Heart right ventricle (tissue), 16 donors: Measurements from ENCODE around the gene CNR2. TPM values are rescaled to one million over a fixed set of nuclear protein-coding genes. Genes with fewer than 3 reads are reported as not detected.

ENCODE experiments used
- ATAC-seq, 8 donors: fragments of 200-7000 bp; cut with Tn5 transposase; one replicate each; pipeline ENCODE4 v1.9.1; 2020; ENCODE audit warnings: mild to moderate bottlenecking in 8 of 8, moderate library complexity in 8 of 8, moderate number of reproducible peaks in 1 of 8
- DNase-seq, 2 donors: peaks; one replicate each; pipeline ENCODE4 v3.0.0-alpha.2; 2020
- H3K27ac ChIP-seq, 10 donors: fragments of 200-600 bp; sonication (generic) in 2 of 10; one replicate each; pipeline versions ENCODE4 v1.5.0 to v1.8.0; 2020 to 2022; ENCODE audit warnings: mild to moderate bottlenecking in 3 of 10
- H3K27me3 ChIP-seq, 7 donors: fragments of 200-600 bp; one replicate each; pipeline ENCODE4 v1.8.0; 2021 to 2022; ENCODE audit warnings: mild to moderate bottlenecking in 2 of 7
- H3K36me3 ChIP-seq, 9 donors: fragments of 200-600 bp; sonication (generic) in 1 of 9; one replicate each; pipeline versions ENCODE4 v1.5.0 to v1.8.0; 2020 to 2022; ENCODE audit warnings: mild to moderate bottlenecking in 2 of 9
- H3K4me1 ChIP-seq, 9 donors: fragments of 200-600 bp; sonication (generic) in 1 of 9; one replicate each; pipeline versions ENCODE4 v1.5.0 to v1.8.0; 2020 to 2022; ENCODE audit warnings: mild to moderate bottlenecking in 4 of 9
- H3K4me3 ChIP-seq, 10 donors: fragments of 200-600 bp; sonication (generic) in 2 of 10; one replicate each; pipeline versions ENCODE4 v1.5.0 to v1.8.0; 2020 to 2022; ENCODE audit warnings: mild to moderate bottlenecking in 7 of 10, moderate library complexity in 2 of 10
- H3K9me3 ChIP-seq, 11 donors: fragments of 200-600 bp in 10 of 11; sonication (generic) in 2 of 11; one replicate each; pipeline versions ENCODE4 v1.5.0 to v1.8.0; 2013 to 2022; ENCODE audit warnings: mild to moderate bottlenecking in 2 of 11, control low read depth in 1 of 11, moderate library complexity in 1 of 11
- CTCF ChIP-seq, 9 donors: fragments of 200-600 bp; sonication (generic) in 2 of 9; IDR thresholded peaks; one replicate each; pipeline versions ENCODE4 v1.5.0 to v1.8.0; 2021 to 2022; ENCODE audit warnings: antibody characterized with exemption in 9 of 9, mild to moderate bottlenecking in 5 of 9, moderate library complexity in 1 of 9
- WGBS, 2 donors: extraction: QIAGEN DNeasy Blood & Tissue Kit; methylation state at CpG; one replicate each; pipeline ENCODE4 v1.1.7; 2013; ENCODE audit warnings: inconsistent platforms in 1 of 2; 5-methylcytosine and 5-hydroxymethylcytosine counted together
- intact Hi-C, 10 donors: fragments of 100-400 bp; cut with DNase I; formaldehyde crosslinking; loops; one replicate each; pipeline versions ENCODE4 v1.11.1 to v1.14.2; 2022
- polyA plus RNA-seq, 2 donors: library from polyadenylated mRNA; stranded (reverse); fragments of 200-250 nt; gene quantifications; one replicate each; pipeline ENCODE4 v1.2.3, GENCODE V29; 2013
- total RNA-seq, 10 donors: library from RNA; stranded (reverse); fragmentation: NEBNext Ultra II Directional in 3 of 10; extraction: Animal tissue kit (Norgen Biotek cat#: 25700) in 3 of 10; gene quantifications; one replicate each; pipeline versions ENCODE4 v1.2.1 to v1.2.4, GENCODE V29; 2021 to 2023
- donor health status: Arrhythmogenic right ventricular cardiomyopathy.
- donor health status: ischemic (EF 13 %, LVEDD 7.1; RV severe dilation, severe dysfunction).
- donor health status: healthy with polysubstance abuse.
- donor health status: DM: no; HTN: yes; CAD: no.
- donor health status: DM: no; HTN: no; CAD: no.
- donor health status: ischemic (EF 25% LVEDD 6.9; RV normal size, moderate dysfunction).
- donor health status: ischemic (EF 25% LVEDD 5.7; RV mildly dilated, moderate dysfunction).
- donor health status: healthy.
- donor health status: DM: yes; HTN: yes; CAD: no.
- donor health status: Ischemic cardiomyopathy.
- donor health status: ischemic (EF 35%, LVEDD 5.7; RV mildly dilated, moderate dysfunction).
- donor health status: nonischemic (EF 11% LVEDD 7.7; RV severe dilation, severe dysfunction).
- donor health status: DM: yes; HTN: yes; CAD: no.
- donor health status: PGD.
- donor health status: ischemic (EF 29% LVEDD 5.4; RV normal size, mild dysfunction).
- donor health status: nonischemic (EF 23%, LVEDD 6.1; RV moderate dilation, normal function).

The CNR2 gene
- total and polyA plus RNA-seq, 12 donors: 0.01 to 0.19 TPM; not detected in 10

GRCh38 chr1:23910553-23911246 is 2.5 kb downstream of the CNR2 start:
- DNase-seq (no peak), ATAC-seq (no peak)
- peaks cover 7 to 36% (median 25%) of the 10 kb centered on the region in 7 donors for H3K27me3 ChIP-seq
- peaks cover 0 to 41% (median 0%) of the 10 kb centered on the region in 9 donors for H3K4me1 ChIP-seq
- no peak overlapping the region for H3K27ac ChIP-seq
- H3K4me3 ChIP-seq: no peak overlapping the region
- H3K36me3 ChIP-seq: no peaks in the 10 kb centered on the region
- intact Hi-C loops: loop anchor here in 2 of 10 donors (10.0 kb wide), 2 partner anchors 46 to 96 kb away; partner anchors contain the start of gene FUCA1 (in 1 of the 2)
- no peak for TF ChIP-seq CTCF (IDR thresholded peaks at IDR 0.05)
- WGBS, 2 donors: 73 to 77% methylated on average over 11 of the region's 11 CpGs
- no peaks in the 10 kb centered on the region for H3K9me3 ChIP-seq

- Histone ChIP-seq H3K27me3 (peaks cover 7 to 41% (median 31%) of the 10 kb centered on the region in 7 donors), H3K27ac (no peak overlapping the region), H3K4me1 (peaks cover 0 to 40% (median 0%) of the 10 kb centered on the region in 9 donors), H3K36me3 (no peaks in the 10 kb centered on the region), H3K9me3 (no peaks in the 10 kb centered on the region), H3K4me3 (no peak overlapping the region)
- intact Hi-C loops: loop anchor here in 2 of 10 donors (10.0 kb wide), 2 partner anchors 45 to 95 kb away; partner anchors contain the start of gene FUCA1 (in 1 of the 2)
- DNase-seq (no peak), ATAC-seq (no peak)
- 91 to 92% methylated on average over 8 of the region's 8 CpGs for WGBS, 2 donors
- TF ChIP-seq CTCF (IDR thresholded peaks at IDR 0.05): no peak
Observed at GRCh38 chr1:23910144-23910543, 3.0 kb downstream of the CNR2 start.

- no peaks in the 10 kb centered on the region for H3K36me3 ChIP-seq
- intact Hi-C loops: loop anchor here in 1 of 10 donors (10.0 kb wide), 1 partner anchor 95 kb away; no protein-coding TSS in a partner anchor
- H3K4me3 ChIP-seq: peak overlapping the region in 1 of 10 donors; percentile 7
- no peak for DNase-seq
- WGBS, 2 donors: 67 to 76% methylated on average over 10 of the region's 10 CpGs
- no peak for TF ChIP-seq CTCF (IDR thresholded peaks at IDR 0.05)
- H3K9me3 ChIP-seq: no peaks in the 10 kb centered on the region
- H3K4me1 ChIP-seq: peaks cover 0 to 40% (median 0%) of the 10 kb centered on the region in 9 donors
- ATAC-seq: no peak
- H3K27ac ChIP-seq: peak overlapping the region in 1 of 10 donors; percentile 59
- peaks cover 7 to 47% (median 38%) of the 10 kb centered on the region in 7 donors for H3K27me3 ChIP-seq
Observed at GRCh38 chr1:23909412-23909811, 3.8 kb downstream of the CNR2 start.

- 34 to 38% methylated on average over 9 of the region's 9 CpGs for WGBS, 2 donors
- DNase-seq: no peak
- Histone ChIP-seq H3K4me3 (peak overlapping the region in 1 of 10 donors; percentile 7), H3K27ac (peak overlapping the region in 1 of 10 donors; percentile 59), H3K9me3 (no peaks in the 10 kb centered on the region), H3K27me3 (peaks cover 7 to 54% (median 46%) of the 10 kb centered on the region in 7 donors), H3K36me3 (no peaks in the 10 kb centered on the region), H3K4me1 (peaks cover 0 to 35% (median 0%) of the 10 kb centered on the region in 9 donors)
- no peak for TF ChIP-seq CTCF (IDR thresholded peaks at IDR 0.05)
- intact Hi-C loops: loop anchor here in 1 of 10 donors (10.0 kb wide), 1 partner anchor 94 kb away; no protein-coding TSS in a partner anchor
- peak in 7 of 8 donors; percentile 37 to 82 (median 64) for ATAC-seq
Observed at GRCh38 chr1:23908453-23909341, 4.5 kb downstream of the CNR2 start.
